ENCODE measurements around the gene ZFP69B. TPM values are rescaled to one million over a fixed set of nuclear protein-coding genes. Genes with fewer than 3 reads are reported as not detected.
"Not testable (repeated sequence)": the region's sequence is repeated elsewhere in the genome, so short reads cannot be mapped to it uniquely, and the experiment has no call there.

ZFP69B gene
- total RNA-seq, 1 donor: 4.7 TPM

GRCh38 chr1:40478276-40478675, 28.0 kb downstream of the ZFP69B start:
- Histone ChIP-seq H4K20me1 (ENCODE audit: insufficient read depth, low read length) (no peaks in the 10 kb centered on the region), H3K4me1 (ENCODE audit: insufficient read depth, low read length) (peaks cover 10% of the 10 kb centered on the region), H3K27ac (ENCODE audit: low read depth, low read length) (no peak overlapping the region), H3K9me3 (ENCODE audit: low read depth, low read length) (no peaks in the 10 kb centered on the region), H3K4me2 (ENCODE audit: insufficient read depth, low read length) (peak overlapping the region; percentile 92), H3K27me3 (ENCODE audit: insufficient read depth, low read length) (no peaks in the 10 kb centered on the region), H3K36me3 (ENCODE audit: insufficient read depth, low read length) (peaks cover 7% of the 10 kb centered on the region), H3K79me2 (ENCODE audit: insufficient read depth, low read length) (no peaks in the 10 kb centered on the region), H2AFZ (ENCODE audit: low read length) (peak overlapping the region; percentile 98), H3K4me3 (ENCODE audit: insufficient read depth, low read length) (peak overlapping the region; percentile 85)
- DNase-seq (ENCODE audit: insufficient read length, low spot score, missing footprints): no peak
- TF ChIP-seq CTCF (IDR thresholded peaks at IDR 0.05; ENCODE audit: extremely low read depth, low read depth, low read length): no peak

GRCh38 chr1:40479156-40479555, 28.9 kb downstream of the ZFP69B start:
- Histone ChIP-seq H3K9me3 (ENCODE audit: low read depth, low read length) (no peaks in the 10 kb centered on the region), H3K4me3 (ENCODE audit: insufficient read depth, low read length) (no peak overlapping the region), H3K4me2 (ENCODE audit: insufficient read depth, low read length) (no peak overlapping the region), H3K79me2 (ENCODE audit: insufficient read depth, low read length) (no peaks in the 10 kb centered on the region), H4K20me1 (ENCODE audit: insufficient read depth, low read length) (no peaks in the 10 kb centered on the region), H3K4me1 (ENCODE audit: insufficient read depth, low read length) (peaks cover 10% of the 10 kb centered on the region), H3K27me3 (ENCODE audit: insufficient read depth, low read length) (no peaks in the 10 kb centered on the region), H2AFZ (ENCODE audit: low read length) (no peak overlapping the region), H3K36me3 (ENCODE audit: insufficient read depth, low read length) (peaks cover 7% of the 10 kb centered on the region), H3K27ac (ENCODE audit: low read depth, low read length) (no peak overlapping the region)
- no peak for DNase-seq (ENCODE audit: insufficient read length, low spot score, missing footprints)
- TF ChIP-seq CTCF (IDR thresholded peaks at IDR 0.05; ENCODE audit: extremely low read depth, low read depth, low read length): no peak

GRCh38 chr1:40495315-40495903, 45.1 kb downstream of the ZFP69B start:
- peaks cover 32% of the 10 kb centered on the region for H3K36me3 ChIP-seq (ENCODE audit: insufficient read depth, low read length)
- TF ChIP-seq CTCF (IDR thresholded peaks at IDR 0.05; ENCODE audit: extremely low read depth, low read depth, low read length): no peak
- no peak for DNase-seq (ENCODE audit: insufficient read length, low spot score, missing footprints)
- no peaks in the 10 kb centered on the region for H3K27me3 ChIP-seq (ENCODE audit: insufficient read depth, low read length)
- H3K79me2 ChIP-seq (ENCODE audit: insufficient read depth, low read length): no peaks in the 10 kb centered on the region
- H2AFZ ChIP-seq (ENCODE audit: low read length): no peak overlapping the region
- H3K27ac ChIP-seq (ENCODE audit: low read depth, low read length): no peak overlapping the region
- no peaks in the 10 kb centered on the region for H4K20me1 ChIP-seq (ENCODE audit: insufficient read depth, low read length)
- peaks cover 18% of the 10 kb centered on the region for H3K9me3 ChIP-seq (ENCODE audit: low read depth, low read length)
- H3K4me1 ChIP-seq (ENCODE audit: insufficient read depth, low read length): no peaks in the 10 kb centered on the region
- no peak overlapping the region for H3K4me3 ChIP-seq (ENCODE audit: insufficient read depth, low read length)
- H3K4me2 ChIP-seq (ENCODE audit: insufficient read depth, low read length): no peak overlapping the region

- H2AFZ ChIP-seq (ENCODE audit: low read length); H3K4me2 ChIP-seq (ENCODE audit: insufficient read depth, low read length); H3K27ac ChIP-seq (ENCODE audit: low read depth, low read length); H3K79me2 ChIP-seq (ENCODE audit: insufficient read depth, low read length); H3K4me1 ChIP-seq (ENCODE audit: insufficient read depth, low read length); H3K27me3 ChIP-seq (ENCODE audit: insufficient read depth, low read length); H3K4me3 ChIP-seq (ENCODE audit: insufficient read depth, low read length); H4K20me1 ChIP-seq (ENCODE audit: insufficient read depth, low read length); DNase-seq (ENCODE audit: insufficient read length, low spot score, missing footprints); H3K36me3 ChIP-seq (ENCODE audit: insufficient read depth, low read length); H3K9me3 ChIP-seq (ENCODE audit: low read depth, low read length): not testable (repeated sequence)
Observed at GRCh38 chr1:40502651-40503050, 52.4 kb downstream of the ZFP69B start.

Measured in osteoblast (primary cell).